SH-SY5Y (cell line): Measurements from ENCODE around the gene TMEM94.

Experiments used
- GATA2 ChIP-seq: IDR thresholded peaks from 2 replicates; pipeline ENCODE4 v1.6.1; 2011; ENCODE audit warnings: mild to moderate bottlenecking, low read depth, low read length
- GATA3 ChIP-seq: IDR thresholded peaks from 2 replicates; pipeline ENCODE4 v1.6.1; 2011; ENCODE audit warnings: low read depth, mild to moderate bottlenecking, low read length, moderate library complexity

DNA sequence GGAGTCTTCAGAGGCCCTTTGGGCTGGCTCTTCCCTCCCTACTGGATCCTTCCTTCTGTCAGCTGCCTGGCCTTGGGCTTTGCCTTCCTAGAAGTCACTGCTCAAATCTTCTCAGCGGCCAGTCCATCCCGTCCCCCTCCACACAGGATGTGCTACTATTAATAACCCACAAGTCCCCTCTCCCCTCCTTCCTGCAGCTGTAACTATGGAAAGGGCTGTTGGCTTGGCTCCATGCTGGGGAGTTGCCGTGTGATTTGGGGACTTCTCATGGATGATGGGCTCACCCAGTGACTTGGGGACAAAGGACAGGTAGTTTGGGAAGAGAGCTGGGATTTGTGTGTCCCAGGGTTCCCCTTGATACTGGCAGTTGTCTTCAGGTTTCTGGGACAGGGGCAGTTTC is 19.4 kb downstream of the TMEM94 start:
- TF ChIP-seq GATA2 = no peak
- no peak for TF ChIP-seq GATA3
